Skeletal muscle satellite cell (primary cell): Measurements from ENCODE around the gene OPRL1.

Source experiments
- H3K27me3 ChIP-seq: 2 replicates; pipeline ENCODE4 v1.7.0; 2013; ENCODE audit warnings: low read length; ENCODE audit not compliant: control insufficient read depth, insufficient read depth
- H3K36me3 ChIP-seq: 2 replicates; pipeline ENCODE4 v1.7.0; 2013; ENCODE audit warnings: mild to moderate bottlenecking, control low read depth, low read length; ENCODE audit not compliant: insufficient read depth
- H3K4me1 ChIP-seq: 2 replicates; pipeline ENCODE4 v1.7.0; 2013; ENCODE audit warnings: low read length; ENCODE audit not compliant: control insufficient read depth, insufficient read depth
- H3K4me2 ChIP-seq: 2 replicates; pipeline ENCODE4 v1.7.0; 2013; ENCODE audit warnings: mild to moderate bottlenecking, low read length
- H3K4me3 ChIP-seq: 2 replicates; pipeline ENCODE4 v1.7.0; 2013; ENCODE audit warnings: low read length
- H3K9ac ChIP-seq: 2 replicates; pipeline ENCODE4 v1.7.0; 2013; ENCODE audit warnings: mild to moderate bottlenecking, low read depth, low read length, moderate library complexity
- H3K9me3 ChIP-seq: replicated peaks from 2 replicates; pipeline ENCODE4 v1.7.0; 2013; ENCODE audit warnings: mild to moderate bottlenecking, control low read depth, low read length

The OPRL1 gene

GRCh38 chr20:64052987-64053840 is 26.7 kb upstream of the OPRL1 start:
- peaks cover 3% of the 10 kb centered on the region for H3K4me1 ChIP-seq
- no peaks in the 10 kb centered on the region for H3K9me3 ChIP-seq
- H3K4me3 ChIP-seq = no peak overlapping the region
- H3K36me3 ChIP-seq = no peaks in the 10 kb centered on the region
- no peak overlapping the region for H3K4me2 ChIP-seq
- no peak overlapping the region for H3K9ac ChIP-seq
- peaks cover 40% of the 10 kb centered on the region for H3K27me3 ChIP-seq

- Histone ChIP-seq H3K36me3 (no peaks in the 10 kb centered on the region), H3K4me2 (no peak overlapping the region), H3K4me3 (no peak overlapping the region), H3K9ac (no peak overlapping the region), H3K4me1 (peaks cover 7% of the 10 kb centered on the region), H3K9me3 (no peaks in the 10 kb centered on the region), H3K27me3 (peaks cover 35% of the 10 kb centered on the region)
These were observed 25.8 kb upstream of the OPRL1 start for GRCh38 chr20:64053841-64054661.

GRCh38 chr20:64055396-64055892 is 24.4 kb upstream of the OPRL1 start:
- H3K9ac ChIP-seq = no peak overlapping the region
- no peaks in the 10 kb centered on the region for H3K9me3 ChIP-seq
- no peaks in the 10 kb centered on the region for H3K36me3 ChIP-seq
- no peak overlapping the region for H3K4me2 ChIP-seq
- H3K4me1 ChIP-seq = peaks cover 7% of the 10 kb centered on the region
- peaks cover 27% of the 10 kb centered on the region for H3K27me3 ChIP-seq
- no peak overlapping the region for H3K4me3 ChIP-seq

GRCh38 chr20:64055893-64056638 is 23.8 kb upstream of the OPRL1 start:
- Histone ChIP-seq H3K4me2 (no peak overlapping the region), H3K36me3 (no peaks in the 10 kb centered on the region), H3K9me3 (no peaks in the 10 kb centered on the region), H3K4me1 (peaks cover 7% of the 10 kb centered on the region), H3K4me3 (no peak overlapping the region), H3K27me3 (peaks cover 21% of the 10 kb centered on the region), H3K9ac (no peak overlapping the region)

- Histone ChIP-seq H3K9ac (no peak overlapping the region), H3K9me3 (no peaks in the 10 kb centered on the region), H3K4me1 (peaks cover 7% of the 10 kb centered on the region), H3K4me2 (no peak overlapping the region), H3K27me3 (peaks cover 21% of the 10 kb centered on the region), H3K36me3 (no peaks in the 10 kb centered on the region), H3K4me3 (no peak overlapping the region)
These were observed 23.3 kb upstream of the OPRL1 start for GRCh38 chr20:64056639-64056888.

- Histone ChIP-seq H3K9me3 (no peaks in the 10 kb centered on the region), H3K36me3 (no peaks in the 10 kb centered on the region), H3K9ac (no peak overlapping the region), H3K4me3 (no peak overlapping the region), H3K4me2 (no peak overlapping the region), H3K27me3 (peaks cover 17% of the 10 kb centered on the region), H3K4me1 (peaks cover 8% of the 10 kb centered on the region)
These were observed 22.8 kb upstream of the OPRL1 start for GRCh38 chr20:64056889-64057627.

GRCh38 chr20:64057628-64058498 is 22.0 kb upstream of the OPRL1 start:
- no peaks in the 10 kb centered on the region for H3K36me3 ChIP-seq
- H3K27me3 ChIP-seq = peaks cover 10% of the 10 kb centered on the region
- peak overlapping the region; percentile 18 for H3K4me2 ChIP-seq
- H3K9me3 ChIP-seq = no peaks in the 10 kb centered on the region
- H3K9ac ChIP-seq = no peak overlapping the region
- no peak overlapping the region for H3K4me3 ChIP-seq
- peaks cover 15% of the 10 kb centered on the region for H3K4me1 ChIP-seq

GRCh38 chr20:64058536-64058935 is 21.3 kb upstream of the OPRL1 start:
- H3K9ac ChIP-seq = no peak overlapping the region
- H3K9me3 ChIP-seq = no peaks in the 10 kb centered on the region
- H3K27me3 ChIP-seq = peaks cover 10% of the 10 kb centered on the region
- H3K4me1 ChIP-seq = peaks cover 15% of the 10 kb centered on the region
- H3K36me3 ChIP-seq = no peaks in the 10 kb centered on the region
- no peak overlapping the region for H3K4me3 ChIP-seq
- peak overlapping the region; percentile 18 for H3K4me2 ChIP-seq

GRCh38 chr20:64062276-64062595 is 17.6 kb upstream of the OPRL1 start:
- peak overlapping the region; percentile 94 for H3K4me3 ChIP-seq
- H3K36me3 ChIP-seq = no peaks in the 10 kb centered on the region
- no peaks in the 10 kb centered on the region for H3K9me3 ChIP-seq
- peaks cover 40% of the 10 kb centered on the region for H3K4me1 ChIP-seq
- no peaks in the 10 kb centered on the region for H3K27me3 ChIP-seq
- H3K4me2 ChIP-seq = peak overlapping the region; percentile 93
- H3K9ac ChIP-seq = peak overlapping the region; percentile 93

GRCh38 chr20:64062596-64063388 is 17.1 kb upstream of the OPRL1 start, which contains the start of gene TCEA2:
Gene TCEA2 (plus strand): TSS chr20:64063198. CDS start chr20:64063313, 115 bp downstream.
- Histone ChIP-seq H3K4me3 (peak within 1 kb of the TSS; percentile 94), H3K9me3 (no peaks in the 10 kb centered on the region), H3K9ac (peak within 1 kb of the TSS; percentile 93), H3K27me3 (no peaks in the 10 kb centered on the region), H3K4me2 (peak within 1 kb of the TSS; percentile 93), H3K36me3 (no peaks in the 10 kb centered on the region), H3K4me1 (peaks cover 40% of the 10 kb centered on the region)
